IMR-90 (cell line): ENCODE measurements around the gene NEUROD1. TPM values are rescaled to one million over a fixed set of nuclear protein-coding genes. Genes with fewer than 3 reads are reported as not detected.

Source experiments
- ATAC-seq: fragments of 200-7000 bp; cut with Tn5 transposase; 2 replicates; pipeline ENCODE4 v1.9.1; 2020; ENCODE audit warnings: low read depth, mild to moderate bottlenecking, moderate library complexity
- BruUV-seq: library from RNA; stranded (reverse); fragments of 400-500 nt; replicated peaks from 2 replicates; lab custom pipeline; 2021; lab: Mats Ljungman, UMichigan
- CTCF ChIA-PET: fragments of 300-600 bp; formaldehyde crosslinking; extraction: SDS; loops from one replicate; lab custom pipeline; 2021; ENCODE audit warnings: antibody characterized with exemption; lab: Yijun Ruan, JAX
- POLR2A ChIA-PET: fragments of 300-600 bp; sonication (Branson Sonifier 250); formaldehyde crosslinking; loops from one replicate; lab custom pipeline; 2022; ENCODE audit warnings: antibody characterized with exemption; ENCODE audit not compliant: unreplicated experiment; lab: Charles Lee
- DNase-seq: peaks from one replicate; pipeline ENCODE4 v3.0.0; 2013
- H2AFZ ChIP-seq: replicated peaks from 2 replicates; pipeline ENCODE3; 2013; ENCODE audit warnings: low read length, mild to moderate bottlenecking; ENCODE audit not compliant: poor library complexity
- H2AK5ac ChIP-seq: 2 replicates; pipeline ENCODE4 v1.6.1; 2013; ENCODE audit warnings: low read depth, low read length, inconsistent platforms
- H2AK9ac ChIP-seq: replicated peaks from 2 replicates; pipeline ENCODE3; 2013; ENCODE audit warnings: mild to moderate bottlenecking, low read depth, low read length, moderate library complexity; ENCODE audit not compliant: poor library complexity
- H2BK120ac ChIP-seq: 2 replicates; pipeline ENCODE4 v1.6.1; 2013; ENCODE audit warnings: low read depth, low read length, inconsistent platforms
- H2BK15ac ChIP-seq: 3 replicates; pipeline ENCODE4 v1.6.1; 2013; ENCODE audit warnings: low read depth, low read length, inconsistent platforms
- H2BK20ac ChIP-seq: 2 replicates; pipeline ENCODE4 v1.6.1; 2013; ENCODE audit warnings: low read depth, mild to moderate bottlenecking, inconsistent platforms, low read length, moderate library complexity
- H2BK5ac ChIP-seq: 2 replicates; pipeline ENCODE4 v1.6.1; 2013; ENCODE audit warnings: mild to moderate bottlenecking, low read depth, low read length, inconsistent platforms; ENCODE audit not compliant: poor library complexity, severe bottlenecking
- H3K14ac ChIP-seq: replicated peaks from 2 replicates; pipeline ENCODE4 v1.6.1; 2013; ENCODE audit warnings: low read depth, low read length, inconsistent platforms
- H3K18ac ChIP-seq: 2 replicates; pipeline ENCODE4 v1.6.1; 2013; ENCODE audit warnings: low read depth, low read length, control low read depth
- H3K23ac ChIP-seq: 2 replicates; pipeline ENCODE4 v1.6.1; 2013; ENCODE audit warnings: low read depth, low read length, inconsistent platforms
- H3K27ac ChIP-seq: 2 replicates; pipeline ENCODE4 v1.5.1; 2013; ENCODE audit warnings: mild to moderate bottlenecking, control low read depth, low read length; ENCODE audit not compliant: insufficient read depth
- H3K27me3 ChIP-seq: 2 replicates; pipeline ENCODE4 v1.6.1; 2013; ENCODE audit warnings: low read length; ENCODE audit not compliant: control insufficient read depth, insufficient read depth
- H3K36me3 ChIP-seq: 2 replicates; pipeline ENCODE4 v1.6.1; 2013; ENCODE audit warnings: low read length, mixed read lengths; ENCODE audit not compliant: control insufficient read depth, insufficient read depth
- H3K4ac ChIP-seq: 2 replicates; pipeline ENCODE4 v1.6.1; 2013; ENCODE audit warnings: low read depth, low read length, inconsistent platforms
- H3K4me1 ChIP-seq: 2 replicates; pipeline ENCODE4 v1.6.1; 2013; ENCODE audit warnings: low read length, mixed read lengths; ENCODE audit not compliant: control insufficient read depth, insufficient read depth
- H3K4me2 ChIP-seq: 2 replicates; pipeline ENCODE4 v1.6.1; 2013; ENCODE audit warnings: low read depth, mild to moderate bottlenecking, control low read depth, low read length, moderate library complexity
- H3K4me3 ChIP-seq: 2 replicates; pipeline ENCODE4 v1.5.1; 2013; ENCODE audit warnings: low read depth, mild to moderate bottlenecking, control low read depth, low read length, moderate library complexity; ENCODE audit not compliant: insufficient read depth
- H3K56ac ChIP-seq: 2 replicates; pipeline ENCODE4 v1.6.1; 2013; ENCODE audit warnings: low read length, inconsistent platforms; ENCODE audit not compliant: insufficient read depth; ENCODE audit errors: extremely low read depth
- H3K79me1 ChIP-seq, 2 experiments: 2 replicates each; pipeline ENCODE4 v1.6.1; 2013; ENCODE audit warnings: low read length in 2 of 2, inconsistent platforms in 1 of 2, low read depth in 1 of 2
- H3K9ac ChIP-seq: 2 replicates; pipeline ENCODE4 v1.6.1; 2013; ENCODE audit warnings: low read depth, low read length, control low read depth
- H3K9me1 ChIP-seq: 2 replicates; pipeline ENCODE4 v1.6.1; 2013; ENCODE audit warnings: low read length, inconsistent platforms; ENCODE audit not compliant: insufficient read depth
- H3K9me3 ChIP-seq: 2 replicates; pipeline ENCODE4 v1.6.1; 2013; ENCODE audit warnings: low read length; ENCODE audit not compliant: control insufficient read depth, insufficient read depth
- H4K20me1 ChIP-seq: 2 replicates; pipeline ENCODE4 v1.6.1; 2013; ENCODE audit warnings: low read length, inconsistent platforms; ENCODE audit not compliant: insufficient read depth
- H4K5ac ChIP-seq: 2 replicates; pipeline ENCODE4 v1.6.1; 2013; ENCODE audit warnings: mild to moderate bottlenecking, low read depth, low read length, control low read depth
- H4K8ac ChIP-seq, 2 experiments: 2 replicates each; pipeline ENCODE4 v1.6.1; 2013; ENCODE audit warnings: low read depth in 2 of 2, low read length in 2 of 2, control low read depth in 1 of 2, inconsistent platforms in 1 of 2
- H4K91ac ChIP-seq: 2 replicates; pipeline ENCODE4 v1.6.1; 2013; ENCODE audit warnings: low read depth, low read length, inconsistent platforms; ENCODE audit not compliant: insufficient read depth
- BHLHE40 ChIP-seq: fragments of 150-350 bp; IDR thresholded peaks from 2 replicates; pipeline ENCODE4 v1.6.1; 2016; ENCODE audit warnings: mild to moderate bottlenecking, low read depth, low read length
- CEBPB ChIP-seq: IDR thresholded peaks from 2 replicates; pipeline ENCODE4 v1.6.1; 2012; ENCODE audit warnings: low read depth, low read length, improper control_type of control experiment
- CHD1 ChIP-seq: IDR thresholded peaks from 2 replicates; pipeline ENCODE4 v1.6.1; 2012; ENCODE audit warnings: low read depth, low read length, improper control_type of control experiment
- CTCF ChIP-seq: conservative IDR thresholded peaks from 2 replicates; pipeline ENCODE4 v1.5.1; 2012; ENCODE audit warnings: mild to moderate bottlenecking, low read depth, low read length, improper control_type of control experiment
- FOS ChIP-seq: fragments of 150-350 bp; IDR thresholded peaks from 2 replicates; pipeline ENCODE4 v1.6.1; 2016; ENCODE audit warnings: low read depth, low read length
- MAFK ChIP-seq: IDR thresholded peaks from 2 replicates; pipeline ENCODE4 v1.6.1; 2012; ENCODE audit warnings: low read depth, low read length, improper control_type of control experiment
- MXI1 ChIP-seq: IDR thresholded peaks from 2 replicates; pipeline ENCODE4 v1.6.1; 2012; ENCODE audit warnings: low read depth, mild to moderate bottlenecking, low read length, moderate library complexity, borderline replicate concordance
- NFE2L2 ChIP-seq: fragments of 150-350 bp; IDR thresholded peaks from 2 replicates; pipeline ENCODE4 v1.6.1; 2016; ENCODE audit warnings: low read depth, mild to moderate bottlenecking, low read length
- POLR2A ChIP-seq: IDR thresholded peaks from 2 replicates; pipeline ENCODE4 v1.6.1; 2012; ENCODE audit warnings: mild to moderate bottlenecking, low read depth, low read length
- RAD21 ChIP-seq: IDR thresholded peaks from 2 replicates; pipeline ENCODE4 v1.6.1; 2012; ENCODE audit warnings: low read length, improper control_type of control experiment
- RCOR1 ChIP-seq: IDR thresholded peaks from 2 replicates; pipeline ENCODE4 v1.6.1; 2012; ENCODE audit warnings: mild to moderate bottlenecking, low read length, improper control_type of control experiment; ENCODE audit not compliant: insufficient replicate concordance
- RFX5 ChIP-seq: IDR thresholded peaks from 2 replicates; pipeline ENCODE4 v1.8.0; 2012; ENCODE audit warnings: low read depth, mild to moderate bottlenecking, low read length, moderate library complexity
- SMC3 ChIP-seq: fragments of 150-350 bp; IDR thresholded peaks from 2 replicates; pipeline ENCODE4 v1.6.1; 2016; ENCODE audit warnings: low read depth, mild to moderate bottlenecking, antibody characterized with exemption, low read length, moderate library complexity
- dilution Hi-C: fragments of 300-500 bp; cut with HindIII; formaldehyde crosslinking; loops from one replicate; pipeline ENCODE4 v1.14.3; 2018; ENCODE audit warnings: low sequenced_read_pairs; ENCODE audit not compliant: unreplicated experiment
- in situ Hi-C: fragments of 300-500 bp; cut with MboI; formaldehyde crosslinking; loops from 3 replicates; pipeline ENCODE4 v1.14.3; 2019; ENCODE audit warnings: low sequenced_read_pairs, inconsistent platforms, mixed read lengths
- intact Hi-C: fragments of 100-400 bp; cut with micrococcal nuclease; formaldehyde crosslinking; loops from 2 replicates; pipeline ENCODE4 v1.10.0; 2022
- polyA plus RNA-seq, 3 experiments: library from polyadenylated mRNA; depleted of rRNA; stranded (reverse); fragments of >200 nt; gene quantifications; 2 replicates each; pipeline ENCODE4 v1.2.3, GENCODE V29; 2012; ENCODE audit warnings: low replicate concordance in 1 of 3
- total RNA-seq: library from RNA; depleted of rRNA; stranded (reverse); fragments of >200 nt; gene quantifications from 2 replicates; pipeline ENCODE4 v1.2.3, GENCODE V29; 2012
- TF ChIP-seq, protein P1 (sequence below): fragments of 150-350 bp; IDR thresholded peaks from 2 replicates; pipeline ENCODE4 v1.6.1; 2017; ENCODE audit warnings: mild to moderate bottlenecking, antibody characterized with exemption, low read length, low read depth

The NEUROD1 gene
- total and polyA plus RNA-seq, 2 of the 4 experiments (the other 2 are of a cell fraction), result not detected

- in situ Hi-C loops, result no loop called here
- POLR2A ChIA-PET, result no interaction called here
Measured at GRCh38 chr2:181724662-181725061, 44.3 kb upstream of the NEUROD1 start.

More at GRCh38 chr2:181724662-181725061, 44.3 kb upstream of the NEUROD1 start:
- ATAC-seq (no peak), DNase-seq (no peak)
- Histone ChIP-seq H4K8ac (no peak overlapping the region), H3K4me2 (no peak overlapping the region), H3K4ac (no peak overlapping the region), H4K91ac (no peak overlapping the region), H3K9me3 (no peaks in the 10 kb centered on the region), H3K4me3 (no peak overlapping the region), H3K56ac (no peak overlapping the region), H3K79me1 (no peaks in the 10 kb centered on the region), H2BK5ac (no peak overlapping the region), H2AK9ac (no peak overlapping the region), H2BK15ac (no peak overlapping the region), H3K14ac (no peak overlapping the region), H4K20me1 (no peaks in the 10 kb centered on the region), H3K9me1 (no peaks in the 10 kb centered on the region), H3K4me1 (no peaks in the 10 kb centered on the region), H3K27ac (no peak overlapping the region), H3K23ac (no peak overlapping the region), H4K5ac (no peak overlapping the region), H2BK20ac (no peak overlapping the region), H2AFZ (no peak overlapping the region), H3K27me3 (peaks cover 2% of the 10 kb centered on the region; the same call in 1 of the 2 replicates), H3K18ac (no peak overlapping the region), H3K9ac (no peak overlapping the region), H2AK5ac (no peak overlapping the region), H2BK120ac (no peak overlapping the region), H3K36me3 (no peaks in the 10 kb centered on the region)
- dilution Hi-C loops (no loop called here), intact Hi-C loops (no loop called here)
- TF ChIP-seq BHLHE40, result no peak
- no peak for TF ChIP-seq CHD1
- no peak for TF ChIP-seq RFX5
- no peak for TF ChIP-seq FOS
- TF ChIP-seq, protein P1, sequence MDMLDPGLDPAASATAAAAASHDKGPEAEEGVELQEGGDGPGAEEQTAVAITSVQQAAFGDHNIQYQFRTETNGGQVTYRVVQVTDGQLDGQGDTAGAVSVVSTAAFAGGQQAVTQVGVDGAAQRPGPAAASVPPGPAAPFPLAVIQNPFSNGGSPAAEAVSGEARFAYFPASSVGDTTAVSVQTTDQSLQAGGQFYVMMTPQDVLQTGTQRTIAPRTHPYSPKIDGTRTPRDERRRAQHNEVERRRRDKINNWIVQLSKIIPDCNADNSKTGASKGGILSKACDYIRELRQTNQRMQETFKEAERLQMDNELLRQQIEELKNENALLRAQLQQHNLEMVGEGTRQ, result no peak
- TF ChIP-seq POLR2A, result no peak
- TF ChIP-seq MAFK, result no peak
- no peak for TF ChIP-seq RAD21
- no peak for TF ChIP-seq CEBPB
- TF ChIP-seq NFE2L2, result no peak
- no peak for TF ChIP-seq RCOR1
- no peak for TF ChIP-seq MXI1
- no peak for TF ChIP-seq SMC3
- TF ChIP-seq CTCF, result no peak
- no TSS peak for BruUV-seq
- CTCF ChIA-PET, result interaction anchor here (1.3 kb wide), 1 partner anchor 10 kb away, joined by 3 read pairs; no protein-coding TSS in a partner anchor
